Measurements from ENCODE around the gene PIGH.

- TF ChIP-seq CTCF (IDR thresholded peaks at IDR 0.05) (no peak), ZNF121 (CRISPR knock-in tag; IDR thresholded peaks at IDR 0.05) (no peak), MAX (CRISPR knock-in tag; IDR thresholded peaks at IDR 0.05) (no peak)
These were observed 19.5 kb downstream of the PIGH start for GRCh38 chr14:67580336-67581171.

Data from WTC11 (cell line).